WTC11 (cell line): ENCODE measurements around the gene HSFX3. TPM values are rescaled to one million over a fixed set of nuclear protein-coding genes. Genes with fewer than 3 reads are reported as not detected.
"Not testable (repeated sequence)": the region's sequence is repeated elsewhere in the genome, so short reads cannot be mapped to it uniquely, and the experiment has no call there.

Source experiments
- ATAC-seq: fragments of 200-7000 bp; cut with Tn5 transposase; 2 replicates; pipeline ENCODE4 v1.10.0; 2021; ENCODE audit warnings: mild to moderate bottlenecking, moderate library complexity
- CTCF ChIA-PET: fragments of 300-600 bp; sonication (Branson Sonifier 250); formaldehyde crosslinking; loops from one replicate; lab custom pipeline; 2021; ENCODE audit warnings: antibody characterized with exemption; lab: Charles Lee
- POLR2A ChIA-PET: fragments of 350-600 bp; sonication (Branson Sonifier 250); formaldehyde crosslinking; loops from one replicate; lab custom pipeline; 2021; ENCODE audit warnings: antibody characterized with exemption; lab: Charles Lee
- DNase-seq: peaks from one replicate; pipeline ENCODE4 v3.0.0; 2021; ENCODE audit warnings: low spot score
- H3K27ac Mint-ChIP-seq: 2 replicates; pipeline ENCODE4 v1.8.0; 2021; ENCODE audit warnings: mixed read lengths
- H3K27me3 Mint-ChIP-seq: 2 replicates; pipeline ENCODE4 v1.8.0; 2021; ENCODE audit warnings: low read depth, mild to moderate bottlenecking, moderate library complexity, mixed read lengths
- H3K36me3 Mint-ChIP-seq: 2 replicates; pipeline ENCODE4 v1.8.0; 2021; ENCODE audit warnings: mixed read lengths
- H3K4me1 Mint-ChIP-seq: 2 replicates; pipeline ENCODE4 v1.8.0; 2022; ENCODE audit warnings: mixed read lengths
- H3K4me3 Mint-ChIP-seq: 2 replicates; pipeline ENCODE4 v1.8.0; 2021; ENCODE audit warnings: mild to moderate bottlenecking, moderate library complexity, mixed read lengths
- H3K9me3 Mint-ChIP-seq: 2 replicates; pipeline ENCODE4 v1.8.0; 2021; ENCODE audit warnings: mixed read lengths
- ATF1 ChIP-seq: sonication (generic); formaldehyde crosslinking; IDR thresholded peaks from 2 replicates; pipeline ENCODE4 v1.8.1; 2023; ENCODE audit warnings: mild to moderate bottlenecking, moderate library complexity, missing genetic modification reagents
- ATF3 ChIP-seq: sonication (generic); formaldehyde crosslinking; conservative IDR thresholded peaks from 2 replicates; pipeline ENCODE4 v1.8.1; 2022; ENCODE audit warnings: mild to moderate bottlenecking, missing genetic modification reagents
- CTCF ChIP-seq: fragments of 200-600 bp; IDR thresholded peaks from 2 replicates; pipeline ENCODE4 v1.8.0; 2022; ENCODE audit warnings: antibody characterized with exemption
- ERG ChIP-seq: fragments of 250-450 bp; sonication (Bioruptor Pico); IDR thresholded peaks from 2 replicates; pipeline ENCODE4 v1.8.0; 2021; ENCODE audit warnings: mild to moderate bottlenecking
- ESRRA ChIP-seq: sonication (generic); formaldehyde crosslinking; IDR thresholded peaks from 2 replicates; pipeline ENCODE4 v1.8.1; 2022; ENCODE audit warnings: mild to moderate bottlenecking, missing genetic modification reagents, borderline replicate concordance
- FOXJ3 ChIP-seq: sonication (generic); formaldehyde crosslinking; IDR thresholded peaks from 2 replicates; pipeline ENCODE4 v1.9.0; 2021; ENCODE audit warnings: missing genetic modification reagents, mild to moderate bottlenecking, borderline replicate concordance
- GRHL2 ChIP-seq: fragments of 250-450 bp; sonication (Bioruptor Pico); IDR thresholded peaks from 2 replicates; pipeline ENCODE4 v1.8.0; 2022; ENCODE audit warnings: mild to moderate bottlenecking, moderate library complexity; ENCODE audit not compliant: insufficient replicate concordance, severe bottlenecking
- IRF1 ChIP-seq: sonication (generic); formaldehyde crosslinking; IDR thresholded peaks from 2 replicates; pipeline ENCODE4 v1.8.0; 2023; ENCODE audit warnings: missing genetic modification reagents
- JUN ChIP-seq: sonication (generic); formaldehyde crosslinking; IDR thresholded peaks from 2 replicates; pipeline ENCODE4 v1.8.0; 2023; ENCODE audit warnings: mild to moderate bottlenecking, missing genetic modification reagents
- KAT7 ChIP-seq: sonication (generic); formaldehyde crosslinking; IDR thresholded peaks from 2 replicates; pipeline ENCODE4 v1.8.1; 2023; ENCODE audit warnings: missing genetic modification reagents, mild to moderate bottlenecking, borderline replicate concordance
- NFE2L1 ChIP-seq: sonication (generic); formaldehyde crosslinking; IDR thresholded peaks from 2 replicates; pipeline ENCODE4 v1.8.1; 2023; ENCODE audit warnings: missing genetic modification reagents
- NFYB ChIP-seq: sonication (generic); formaldehyde crosslinking; conservative IDR thresholded peaks from 2 replicates; pipeline ENCODE4 v1.8.0; 2022; ENCODE audit warnings: low read depth, missing genetic modification reagents
- NR2C2 ChIP-seq: sonication (generic); formaldehyde crosslinking; IDR thresholded peaks from 2 replicates; pipeline ENCODE4 v1.8.0; 2022; ENCODE audit warnings: mild to moderate bottlenecking, missing genetic modification reagents
- RORB ChIP-seq: fragments of 250-450 bp; sonication (Bioruptor Pico); IDR thresholded peaks from 2 replicates; pipeline ENCODE4 v1.9.0; 2021; ENCODE audit warnings: mild to moderate bottlenecking
- TCF7 ChIP-seq: sonication (generic); formaldehyde crosslinking; IDR thresholded peaks from 2 replicates; pipeline ENCODE4 v1.8.0; 2022; ENCODE audit warnings: mild to moderate bottlenecking, low read depth, missing genetic modification reagents, moderate library complexity
- USF2 ChIP-seq: sonication (generic); formaldehyde crosslinking; IDR thresholded peaks from 2 replicates; pipeline ENCODE4 v1.8.1; 2023; ENCODE audit warnings: mild to moderate bottlenecking, missing genetic modification reagents, moderate library complexity
- ZMAT4 ChIP-seq: fragments of 250-450 bp; sonication (Bioruptor Pico); IDR thresholded peaks from 2 replicates; pipeline ENCODE4 v1.9.0; 2021; ENCODE audit warnings: mild to moderate bottlenecking
- ZNF138 ChIP-seq: sonication (generic); formaldehyde crosslinking; conservative IDR thresholded peaks from 2 replicates; pipeline ENCODE4 v1.8.1; 2022; ENCODE audit warnings: mild to moderate bottlenecking, moderate library complexity, missing genetic modification reagents
- ZNF219 ChIP-seq: sonication (generic); formaldehyde crosslinking; IDR thresholded peaks from 2 replicates; pipeline ENCODE4 v1.8.0; 2023; ENCODE audit warnings: missing genetic modification reagents, mild to moderate bottlenecking, borderline replicate concordance
- total RNA-seq: library from RNA; stranded (reverse); gene quantifications from 3 replicates; pipeline ENCODE4 v1.2.3, GENCODE V29; 2021

Gene HSFX3
- total RNA-seq, 1 experiment from 2014 or later: not detected

- DNase-seq: peak; percentile 90
- TF ChIP-seq IRF1 (no peak), USF2 (CRISPR knock-in tag) (no peak), NFYB (CRISPR knock-in tag) (no peak), FOXJ3 (CRISPR knock-in tag) (no peak), ESRRA (CRISPR knock-in tag) (no peak)
- H3K4me3 Mint-ChIP-seq: peak within 1 kb of the TSS; percentile 72
- peak; percentile 92 for ATAC-seq
- H3K27ac Mint-ChIP-seq: no peak within 1 kb of the TSS
- peaks cover 10% of the 10 kb centered on the region for H3K4me1 Mint-ChIP-seq
- CTCF ChIA-PET: interaction anchor here (0.7 to 1.9 kb wide), 5 partner anchors 9 to 35 kb away, joined by 3 to 9 read pairs (median 4); partner anchors contain the start of gene EOLA1
- no peaks in the 10 kb centered on the region for H3K36me3 Mint-ChIP-seq
- POLR2A ChIA-PET: interaction anchor here (1.0 kb wide), 2 partner anchors 35 to 262 kb away, joined by 3 to 4 read pairs; no protein-coding TSS in a partner anchor
- no peaks in the 10 kb centered on the region for H3K9me3 Mint-ChIP-seq
- peaks cover 33% of the 10 kb centered on the region for H3K27me3 Mint-ChIP-seq
These were observed 44.6 kb downstream of the HSFX3 start, which contains the start of gene IDS for GRCh38 chrX:149504915-149505651. Gene IDS (minus strand): TSS chrX:149505306. CDS start chrX:149505137, 169 bp downstream.

GRCh38 chrX:149504226-149504914 is 45.4 kb downstream of the HSFX3 start:
- CTCF ChIA-PET: interaction anchor here (0.7 to 1.9 kb wide), 4 partner anchors 9 to 36 kb away, joined by 3 to 9 read pairs (median 4); partner anchors contain the start of gene EOLA1
- peaks cover 10% of the 10 kb centered on the region for H3K4me1 Mint-ChIP-seq
- ATAC-seq: peak; percentile 52
- TF ChIP-seq TCF7 (CRISPR knock-in tag) (no peak), CTCF (peak; percentile 21; the same call in 1 of the 2 replicates)
- peak; percentile 64 for DNase-seq
- no peak overlapping the region for H3K27ac Mint-ChIP-seq
- POLR2A ChIA-PET: no interaction called here
- no peaks in the 10 kb centered on the region for H3K36me3 Mint-ChIP-seq
- peak overlapping the region; percentile 72 for H3K4me3 Mint-ChIP-seq
- peaks cover 29% of the 10 kb centered on the region for H3K27me3 Mint-ChIP-seq
- H3K9me3 Mint-ChIP-seq: no peaks in the 10 kb centered on the region

- H3K36me3 Mint-ChIP-seq, H3K27ac Mint-ChIP-seq, H3K4me3 Mint-ChIP-seq, ATAC-seq, H3K9me3 Mint-ChIP-seq, POLR2A ChIA-PET, DNase-seq, H3K4me1 Mint-ChIP-seq: not testable (repeated sequence)
- CTCF ChIA-PET: interaction anchor here (1.9 kb wide), 1 partner anchor 37 kb away, joined by 9 read pairs; the partner anchor contains the start of gene EOLA1
- peaks cover 26% of the 10 kb centered on the region for H3K27me3 Mint-ChIP-seq
These were observed 46.3 kb downstream of the HSFX3 start for GRCh38 chrX:149503446-149503845.

- CTCF ChIA-PET, H3K27ac Mint-ChIP-seq, POLR2A ChIA-PET, ATAC-seq, DNase-seq, H3K4me1 Mint-ChIP-seq, H3K4me3 Mint-ChIP-seq, H3K36me3 Mint-ChIP-seq, H3K9me3 Mint-ChIP-seq: not testable (repeated sequence)
- peaks cover 24% of the 10 kb centered on the region for H3K27me3 Mint-ChIP-seq
These were observed 46.8 kb downstream of the HSFX3 start for GRCh38 chrX:149502923-149503322.

GRCh38 chrX:149499766-149500165 is 50.0 kb downstream of the HSFX3 start:
- no peak overlapping the region for H3K4me3 Mint-ChIP-seq
- H3K4me1 Mint-ChIP-seq: peaks cover 5% of the 10 kb centered on the region; the same call in 1 of the 2 replicates
- H3K9me3 Mint-ChIP-seq: no peaks in the 10 kb centered on the region
- ChIA-PET POLR2A (no interaction called here), CTCF (no interaction called here)
- H3K36me3 Mint-ChIP-seq: peaks cover 7% of the 10 kb centered on the region
- ATAC-seq (no peak), DNase-seq (no peak)
- no peak overlapping the region for H3K27ac Mint-ChIP-seq
- H3K27me3 Mint-ChIP-seq: peaks cover 6% of the 10 kb centered on the region
- TF ChIP-seq ERG (no peak), GRHL2 (CRISPR knock-in tag) (no peak), NFE2L1 (no peak), ZMAT4 (CRISPR knock-in tag) (no peak), ATF1 (CRISPR knock-in tag) (no peak), ZNF219 (CRISPR knock-in tag) (no peak), KAT7 (no peak), RORB (no peak), ZNF138 (CRISPR knock-in tag) (no peak), JUN (CRISPR knock-in tag) (no peak), ATF3 (CRISPR knock-in tag) (no peak), NR2C2 (CRISPR knock-in tag) (no peak)
